DOHH2 (cell line): ENCODE results near the gene PYDC1.
"Not testable (repeated sequence)": the region's sequence is repeated elsewhere in the genome, so short reads cannot be mapped to it uniquely, and the experiment has no call there.

Experiments
- H3F3A ChIP-seq: fragments of 200-600 bp; sonication (generic), shearing (Covaris generic); 2 replicates; pipeline ENCODE4 v1.6.0; 2016; ENCODE audit warnings: antibody characterized with exemption, mild to moderate bottlenecking; ENCODE audit not compliant: control insufficient read depth, insufficient read depth
- H3K27ac ChIP-seq: fragments of 200-600 bp; sonication (generic); 2 replicates; pipeline ENCODE4 v1.5.1; 2014; ENCODE audit warnings: low read depth, mild to moderate bottlenecking, low read length, moderate library complexity
- H3K27me3 ChIP-seq: fragments of 200-600 bp; sonication (generic); 2 replicates; pipeline ENCODE4 v1.6.1; 2014; ENCODE audit warnings: mild to moderate bottlenecking, low read length, mixed read lengths; ENCODE audit not compliant: control insufficient read depth
- H3K36me3 ChIP-seq: fragments of 200-600 bp; sonication (generic); 2 replicates; pipeline ENCODE4 v1.6.1; 2014; ENCODE audit warnings: mild to moderate bottlenecking, low read length, moderate library complexity, mixed read lengths; ENCODE audit not compliant: control insufficient read depth
- H3K4me1 ChIP-seq: fragments of 200-600 bp; sonication (generic); 2 replicates; pipeline ENCODE4 v1.6.1; 2014; ENCODE audit warnings: mild to moderate bottlenecking, low read length, mixed read lengths; ENCODE audit not compliant: control insufficient read depth
- H3K4me2 ChIP-seq: fragments of 200-600 bp; sonication (generic); 2 replicates; pipeline ENCODE4 v1.6.0; 2014; ENCODE audit warnings: mild to moderate bottlenecking, low read length, moderate library complexity
- H3K4me3 ChIP-seq: fragments of 200-600 bp; sonication (generic); 2 replicates; pipeline ENCODE4 v1.5.1; 2014; ENCODE audit warnings: mild to moderate bottlenecking, low read length, mixed read lengths
- H3K79me2 ChIP-seq: fragments of 200-600 bp; sonication (generic); 2 replicates; pipeline ENCODE4 v1.6.1; 2014; ENCODE audit warnings: mild to moderate bottlenecking, low read length, mixed read lengths; ENCODE audit not compliant: control insufficient read depth
- H3K9me2 ChIP-seq: fragments of 200-600 bp; sonication (generic); replicated peaks from 2 replicates; pipeline ENCODE4 v1.6.1; 2014; ENCODE audit warnings: mild to moderate bottlenecking, low read length, mixed read lengths; ENCODE audit not compliant: control insufficient read depth
- H3K9me3 ChIP-seq: fragments of 200-600 bp; sonication (generic); 2 replicates; pipeline ENCODE4 v1.6.1; 2014; ENCODE audit warnings: antibody characterized with exemption, low read length, mixed read lengths; ENCODE audit not compliant: control insufficient read depth, insufficient read depth
- H4K20me1 ChIP-seq: fragments of 200-600 bp; sonication (generic); 2 replicates; pipeline ENCODE4 v1.6.0; 2014; ENCODE audit warnings: low read depth, mild to moderate bottlenecking, antibody characterized with exemption, low read length, moderate library complexity; ENCODE audit not compliant: control insufficient read depth, insufficient read depth
- CTCF ChIP-seq: fragments of 200-600 bp; sonication (generic); IDR thresholded peaks from one replicate; pipeline ENCODE4 v1.5.1; 2014; ENCODE audit warnings: antibody characterized with exemption, mild to moderate bottlenecking, low read depth, low read length; ENCODE audit not compliant: poor library complexity, severe bottlenecking
- EZH2phosphoT487 ChIP-seq: fragments of 200-600 bp; sonication (generic); IDR thresholded peaks from 2 replicates; pipeline ENCODE4 v1.6.1; 2017; ENCODE audit warnings: borderline replicate concordance, mild to moderate bottlenecking, antibody characterized with exemption, low read length, moderate library complexity, mixed read lengths

Gene PYDC1

GRCh38 chr16:31246296-31246695, 29.4 kb upstream of the PYDC1 start:
- no peaks in the 10 kb centered on the region for H3K79me2 ChIP-seq
- no peaks in the 10 kb centered on the region for H3K9me2 ChIP-seq
- H3F3A ChIP-seq = peaks cover 5% of the 10 kb centered on the region
- no peaks in the 10 kb centered on the region for H3K36me3 ChIP-seq
- no peak overlapping the region for H3K4me2 ChIP-seq
- TF ChIP-seq EZH2phosphoT487 = no peak
- no peak for TF ChIP-seq CTCF
- no peaks in the 10 kb centered on the region for H4K20me1 ChIP-seq
- H3K4me3 ChIP-seq = no peak overlapping the region
- no peaks in the 10 kb centered on the region for H3K9me3 ChIP-seq
- peaks cover 8% of the 10 kb centered on the region for H3K27me3 ChIP-seq
- H3K4me1 ChIP-seq = peaks cover 14% of the 10 kb centered on the region
- H3K27ac ChIP-seq = no peak overlapping the region

- H3K9me2 ChIP-seq, H3K27ac ChIP-seq, H3K9me3 ChIP-seq, H3K36me3 ChIP-seq, H3K79me2 ChIP-seq, H3K4me3 ChIP-seq, H3F3A ChIP-seq, H3K27me3 ChIP-seq, H3K4me2 ChIP-seq, H4K20me1 ChIP-seq: not testable (repeated sequence)
- H3K4me1 ChIP-seq = peaks cover 14% of the 10 kb centered on the region
Observed at GRCh38 chr16:31245598-31245997, 28.7 kb upstream of the PYDC1 start.

GRCh38 chr16:31243734-31244670, 27.1 kb upstream of the PYDC1 start:
- Histone ChIP-seq H3K4me2 (peak overlapping the region; percentile 54), H4K20me1 (no peaks in the 10 kb centered on the region), H3K36me3 (no peaks in the 10 kb centered on the region), H3K4me1 (peaks cover 14% of the 10 kb centered on the region), H3K27me3 (peaks cover 8% of the 10 kb centered on the region), H3K79me2 (no peaks in the 10 kb centered on the region), H3K4me3 (peak overlapping the region; percentile 23; the same call in 1 of the 2 replicates), H3K9me2 (no peaks in the 10 kb centered on the region), H3K9me3 (no peaks in the 10 kb centered on the region), H3K27ac (peak overlapping the region; percentile 30), H3F3A (peaks cover 5% of the 10 kb centered on the region)
- TF ChIP-seq CTCF = no peak
- no peak for TF ChIP-seq EZH2phosphoT487

DNA sequence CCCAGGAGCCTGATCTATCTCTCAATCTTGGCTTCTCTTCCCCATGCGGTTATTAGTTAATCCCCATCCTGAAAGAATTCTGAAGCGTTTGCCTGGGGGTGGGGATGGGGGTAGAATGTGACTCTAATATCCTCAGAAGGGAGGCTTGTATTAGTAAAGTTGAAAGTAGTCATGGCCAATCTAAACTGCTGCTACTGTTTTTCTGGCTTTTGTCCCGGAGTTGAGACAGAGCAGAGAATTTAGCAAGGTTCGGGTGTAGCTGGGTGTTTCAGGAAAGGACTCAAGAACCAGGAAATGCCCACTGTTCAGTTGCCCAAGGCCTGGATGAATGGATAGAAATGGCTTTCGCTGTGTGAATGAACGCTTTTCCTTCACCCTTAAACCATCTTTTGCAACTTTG, 25.3 kb upstream of the PYDC1 start:
- Histone ChIP-seq H4K20me1 (no peaks in the 10 kb centered on the region), H3K4me1 (peaks cover 14% of the 10 kb centered on the region), H3K4me3 (no peak overlapping the region), H3K27ac (no peak overlapping the region), H3F3A (peaks cover 5% of the 10 kb centered on the region), H3K9me2 (no peaks in the 10 kb centered on the region), H3K27me3 (peaks cover 8% of the 10 kb centered on the region), H3K4me2 (no peak overlapping the region), H3K79me2 (no peaks in the 10 kb centered on the region), H3K9me3 (no peaks in the 10 kb centered on the region), H3K36me3 (no peaks in the 10 kb centered on the region)
- TF ChIP-seq EZH2phosphoT487 = no peak
- TF ChIP-seq CTCF = no peak
